AML-193 (cell line): ENCODE data around the gene MIA.
A peak's percentile ranks its signal among the peaks of the same experiment; 100 is the strongest.
"Not testable (repeated sequence)": the region's sequence is repeated elsewhere in the genome, so short reads cannot be mapped to it uniquely, and the experiment has no call there.

Experiments used
- DNase-seq, 2 experiments: peaks; one replicate each; lab custom pipeline; 2025; lab: John Stamatoyannopoulos, UW

MIA gene

DNA sequence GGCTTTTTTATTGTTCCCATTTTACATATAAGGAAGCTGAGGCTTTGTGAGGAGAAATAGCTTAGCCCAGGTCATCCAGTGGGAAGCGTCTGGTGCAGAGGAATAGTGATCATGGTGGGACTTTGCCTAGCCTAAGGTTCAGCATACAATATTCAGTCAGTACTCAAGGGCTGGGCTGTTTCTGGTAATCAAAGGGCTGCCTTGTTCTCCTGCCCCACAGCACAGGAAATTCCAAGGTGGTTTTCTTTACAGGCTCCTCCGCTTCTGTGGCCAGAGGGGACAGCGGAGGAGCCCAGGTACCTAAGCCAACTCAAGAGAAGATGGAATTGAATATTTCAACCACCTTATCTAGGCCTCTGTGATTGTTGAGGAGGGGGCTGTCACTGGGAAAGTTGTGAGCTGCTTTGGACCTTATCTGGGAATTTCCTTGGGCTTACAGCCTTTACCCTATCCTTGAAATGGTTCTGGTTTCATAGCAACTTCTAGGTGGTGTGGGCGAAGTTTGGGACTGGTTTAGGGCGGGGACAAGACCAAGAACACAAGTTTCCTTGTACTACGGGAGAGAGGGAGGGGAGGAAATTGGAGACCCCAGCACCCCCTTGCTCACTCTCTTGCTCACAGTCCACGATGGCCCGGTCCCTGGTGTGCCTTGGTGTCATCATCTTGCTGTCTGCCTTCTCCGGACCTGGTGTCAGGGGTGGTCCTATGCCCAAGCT is at the start of gene MIA:
Gene MIA, plus strand, starts transcription at position 606 of the 716 bp plus-strand sequence. Its CDS starts 22 bp downstream, at position 628.
- no peak for DNase-seq

DNA sequence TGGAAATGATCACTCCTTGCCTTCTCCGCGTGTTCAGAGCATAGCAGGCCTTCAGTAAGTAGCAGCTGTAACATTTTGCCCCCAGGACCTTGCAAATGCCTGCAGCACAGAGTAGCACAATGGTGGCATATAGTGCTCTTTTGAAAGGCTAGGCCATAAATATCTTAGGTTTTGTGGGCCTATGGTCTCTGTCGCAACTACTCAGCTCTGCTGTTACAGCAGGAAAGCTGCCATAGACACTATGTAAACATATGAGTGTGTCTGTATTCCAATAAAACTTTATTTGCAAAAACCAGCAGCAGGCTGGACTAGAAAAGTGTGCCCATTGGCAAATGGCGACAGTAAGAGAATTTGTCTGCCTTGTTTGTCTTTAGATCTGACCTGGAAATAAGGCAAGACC is 49.0 kb upstream of the MIA start:
- no peak for DNase-seq

DNA sequence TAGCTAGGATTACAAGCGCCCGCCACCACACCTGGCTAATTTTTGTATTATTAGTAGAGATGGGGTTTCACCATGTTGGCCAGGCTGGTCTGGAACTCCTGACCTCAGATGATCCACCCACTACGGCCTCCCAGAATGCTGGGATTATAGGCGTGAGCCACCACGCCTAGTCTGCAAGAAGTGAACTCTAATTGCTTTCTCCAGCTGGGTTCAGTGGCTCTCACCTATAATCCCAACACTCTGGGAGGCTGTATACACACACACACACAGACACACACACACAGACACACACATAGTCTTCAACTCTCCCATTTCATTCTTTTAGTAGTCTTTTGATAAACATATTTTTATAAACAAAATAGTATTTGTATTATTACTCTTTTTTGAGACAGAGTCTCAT is 45.3 kb upstream of the MIA start:
- DNase-seq = not testable (repeated sequence)

DNA sequence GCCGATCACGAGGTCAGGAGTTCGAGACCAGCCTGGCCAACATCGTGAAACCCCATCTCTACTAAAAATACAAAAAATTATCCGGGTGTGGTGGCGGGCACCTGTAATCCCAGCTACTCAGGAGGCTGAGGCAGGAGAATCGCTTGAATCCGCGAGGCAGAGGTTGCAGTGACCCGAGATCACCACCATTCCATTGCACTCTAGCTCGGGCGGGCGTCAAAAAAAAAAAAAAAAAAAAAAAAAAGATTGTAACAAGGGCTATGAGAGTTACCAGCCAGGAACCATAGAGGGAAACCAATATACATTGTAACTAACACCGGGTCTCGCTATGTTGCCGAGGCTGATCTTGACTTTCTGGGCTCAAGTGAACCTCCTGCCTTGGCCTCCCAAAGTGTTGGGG is 43.0 kb upstream of the MIA start:
- not testable (repeated sequence) for DNase-seq

DNA sequence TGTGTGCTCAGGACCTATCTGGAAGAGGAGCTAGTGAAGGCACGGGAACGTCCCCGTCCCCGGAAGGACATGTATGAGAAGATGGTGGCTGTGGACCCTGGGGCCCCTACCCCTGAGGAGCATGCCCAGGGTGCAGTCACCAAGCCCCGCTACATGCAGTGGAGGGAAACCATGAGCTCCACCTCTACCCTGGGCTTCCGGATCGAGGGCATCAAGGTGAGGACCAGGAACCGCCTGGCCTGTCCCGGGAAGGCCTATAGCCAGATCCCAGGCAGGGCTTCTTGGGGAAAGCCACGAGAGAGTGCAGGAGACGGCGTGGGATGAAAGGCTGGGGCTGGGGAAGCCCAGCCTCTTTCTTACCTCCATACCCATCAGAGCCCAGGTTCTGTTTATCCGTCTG is 42.2 kb upstream of the MIA start:
- DNase-seq = no peak

DNA sequence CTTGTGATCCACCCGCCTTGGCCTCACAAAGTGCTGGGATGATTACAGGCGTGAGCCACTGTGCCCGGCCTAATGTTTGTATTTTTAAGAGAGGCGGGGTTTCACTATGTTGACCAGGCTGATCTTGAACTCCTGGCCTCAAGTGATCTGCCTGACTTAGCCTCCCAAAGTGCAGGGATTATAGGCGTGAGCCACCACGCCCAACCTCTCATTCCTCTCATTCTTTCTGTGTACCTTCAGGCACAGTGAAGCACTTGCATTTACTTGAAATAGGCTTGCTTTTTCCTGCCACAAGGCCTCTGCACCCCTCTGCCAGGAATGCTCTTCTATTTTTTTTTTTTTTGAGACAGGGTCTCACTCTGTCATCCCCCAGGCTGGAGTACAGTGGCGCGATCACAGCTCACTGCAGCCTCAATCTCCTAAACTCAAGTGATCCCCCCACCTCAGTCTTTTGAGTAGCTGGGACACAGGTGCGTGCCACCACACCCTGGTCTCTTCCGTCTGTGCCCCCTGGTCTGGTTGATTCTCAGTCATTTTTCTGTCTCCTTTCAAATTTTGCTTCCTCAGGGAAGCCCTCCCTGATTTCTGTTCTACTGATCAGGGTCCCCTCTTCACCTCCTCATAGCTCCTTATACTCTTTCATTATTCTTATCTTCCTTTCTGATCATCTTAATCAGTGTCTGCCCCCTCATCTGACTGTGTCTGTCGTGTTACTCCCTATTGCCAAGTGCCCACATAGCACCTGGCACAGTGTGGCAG is 40.1 kb upstream of the MIA start:
- DNase-seq = no peak

DNA sequence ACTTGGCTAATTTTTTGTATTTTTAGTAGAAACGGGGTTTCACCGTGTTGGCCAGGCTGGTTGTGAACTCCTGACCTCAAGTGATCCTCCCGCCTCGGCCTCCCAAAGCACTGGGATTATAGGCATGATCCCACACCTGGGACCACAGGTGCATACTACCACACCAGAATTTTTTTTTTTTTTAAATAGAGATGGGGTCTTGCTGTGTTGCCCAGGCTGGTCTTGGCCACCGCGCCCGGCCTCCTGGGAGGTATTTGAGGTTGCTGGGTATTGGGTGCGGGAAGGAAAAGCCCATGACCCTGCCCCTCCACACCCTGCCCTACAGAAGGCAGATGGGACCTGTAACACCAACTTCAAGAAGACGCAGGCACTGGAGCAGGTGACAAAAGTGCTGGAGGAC is 38.7 kb upstream of the MIA start:
- DNase-seq = no peak

DNA sequence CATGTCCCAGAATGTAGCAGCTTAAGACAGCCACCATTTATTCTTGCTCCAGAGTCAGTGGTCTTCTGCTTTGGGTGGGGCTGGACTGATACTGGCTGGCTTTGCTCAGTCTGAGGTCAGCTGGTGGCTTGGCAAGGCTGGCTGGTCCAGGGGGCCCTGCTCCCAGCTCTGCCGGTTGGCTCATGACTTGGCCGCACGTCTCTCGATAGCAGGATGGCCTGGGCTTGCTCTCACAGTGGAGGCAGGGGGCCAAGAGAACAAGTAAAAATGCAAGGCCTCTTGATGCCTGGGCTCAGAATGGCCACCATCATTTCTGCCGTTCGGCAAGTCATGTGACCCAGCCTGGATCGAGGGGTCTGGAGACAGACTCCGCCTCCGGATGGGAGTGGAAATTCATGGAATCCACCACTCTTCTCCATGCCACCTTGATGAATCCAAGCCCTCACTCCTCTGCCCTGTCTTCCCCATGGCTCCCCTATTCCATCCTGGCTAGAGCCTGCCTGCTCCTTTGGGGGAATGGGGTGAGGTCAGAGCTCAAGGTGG is 38.1 kb upstream of the MIA start:
- no peak for DNase-seq

DNA sequence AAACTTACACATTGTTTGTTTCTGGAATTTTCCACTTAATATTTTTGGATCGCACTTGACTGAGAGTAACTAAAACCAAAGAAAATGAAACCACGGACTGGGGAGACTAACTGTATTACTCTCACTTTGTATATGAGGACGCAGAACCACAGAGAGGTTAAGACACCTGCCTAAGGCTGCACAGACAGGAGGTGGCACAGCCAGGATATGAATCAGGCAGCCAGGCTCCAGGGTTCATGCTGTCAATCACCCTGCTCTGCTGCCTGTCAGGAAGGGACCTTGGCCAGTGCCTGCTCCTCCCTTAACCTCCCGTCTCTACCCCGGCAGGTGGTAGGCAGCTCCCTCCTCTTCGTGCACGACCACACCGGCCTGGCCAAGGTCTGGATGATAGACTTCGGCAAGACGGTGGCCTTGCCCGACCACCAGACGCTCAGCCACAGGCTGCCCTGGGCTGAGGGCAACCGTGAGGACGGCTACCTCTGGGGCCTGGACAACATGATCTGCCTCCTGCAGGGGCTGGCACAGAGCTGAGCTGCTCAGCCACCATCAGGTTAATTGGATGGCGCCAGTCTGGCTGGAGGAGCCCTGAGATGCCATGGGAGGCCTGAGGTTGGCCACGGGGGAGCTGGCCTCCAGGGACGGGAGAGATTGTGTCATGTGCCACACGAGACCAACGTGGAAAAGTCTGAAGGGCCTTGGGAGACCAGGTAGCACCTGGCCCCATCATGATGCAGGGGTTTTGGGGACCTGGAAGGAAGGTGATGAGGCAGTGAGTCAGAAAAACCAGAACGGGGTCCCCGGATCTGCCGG is 36.1 kb upstream of the MIA start:
- no peak for DNase-seq

DNA sequence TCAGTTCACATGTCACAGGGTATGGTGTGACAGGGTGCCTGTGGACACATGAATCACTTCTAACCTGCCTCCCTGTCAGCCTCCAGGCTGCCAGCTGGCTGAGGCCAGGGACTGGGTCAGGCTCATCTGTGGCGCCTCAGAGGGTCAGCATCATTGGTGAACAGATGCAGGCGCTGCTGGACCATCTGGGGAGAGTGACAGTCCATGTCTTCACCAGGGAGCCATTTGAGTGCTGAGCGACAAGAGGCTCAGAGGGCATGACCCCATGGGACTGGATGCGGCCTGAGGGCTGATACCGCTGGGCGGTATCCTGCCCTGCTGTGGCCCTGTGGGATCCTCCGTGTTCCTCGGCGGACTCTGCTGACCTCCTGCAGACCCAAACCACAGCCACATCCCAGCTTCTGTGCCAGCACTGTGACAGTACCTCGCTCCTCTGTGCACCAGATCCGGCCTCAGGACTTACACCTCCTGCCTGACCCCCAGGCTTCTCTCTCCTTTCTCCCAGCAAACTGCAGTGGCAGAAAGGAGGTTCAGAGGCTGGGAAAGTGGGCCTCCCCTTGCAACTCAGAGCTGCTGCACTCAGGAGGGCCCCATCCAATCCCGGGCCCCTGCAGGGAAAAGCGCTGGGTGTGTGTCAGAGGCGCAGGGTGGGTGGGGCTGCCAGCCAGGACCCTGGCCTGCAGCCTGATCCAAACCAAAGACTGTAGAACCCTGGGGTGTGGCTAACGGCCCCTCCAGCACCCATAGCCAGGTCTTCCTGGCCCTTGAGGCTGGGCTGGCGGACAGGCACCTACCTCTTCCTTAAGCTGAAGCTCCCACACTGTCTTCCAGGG is 35.2 kb upstream of the MIA start:
- no peak for DNase-seq

DNA sequence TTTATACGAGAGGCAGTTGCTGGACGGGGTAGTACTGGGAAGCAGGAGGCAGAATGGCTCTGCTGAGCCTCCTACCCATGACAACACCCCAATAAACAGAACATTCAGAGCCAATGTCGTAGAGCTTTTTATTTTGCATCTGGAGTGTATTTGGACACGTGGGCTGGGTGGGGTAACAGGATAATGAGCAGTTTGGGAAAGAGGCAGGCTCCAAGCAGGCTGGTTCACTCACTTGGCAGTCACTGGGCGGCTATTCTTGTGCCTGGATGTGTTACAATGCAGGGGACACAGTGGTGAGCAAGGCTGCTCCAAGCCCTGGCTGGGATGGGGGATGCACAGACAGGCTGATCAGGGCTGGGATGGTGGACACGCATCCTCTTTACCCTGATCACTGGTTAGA is 34.6 kb upstream of the MIA start:
- no peak for DNase-seq

DNA sequence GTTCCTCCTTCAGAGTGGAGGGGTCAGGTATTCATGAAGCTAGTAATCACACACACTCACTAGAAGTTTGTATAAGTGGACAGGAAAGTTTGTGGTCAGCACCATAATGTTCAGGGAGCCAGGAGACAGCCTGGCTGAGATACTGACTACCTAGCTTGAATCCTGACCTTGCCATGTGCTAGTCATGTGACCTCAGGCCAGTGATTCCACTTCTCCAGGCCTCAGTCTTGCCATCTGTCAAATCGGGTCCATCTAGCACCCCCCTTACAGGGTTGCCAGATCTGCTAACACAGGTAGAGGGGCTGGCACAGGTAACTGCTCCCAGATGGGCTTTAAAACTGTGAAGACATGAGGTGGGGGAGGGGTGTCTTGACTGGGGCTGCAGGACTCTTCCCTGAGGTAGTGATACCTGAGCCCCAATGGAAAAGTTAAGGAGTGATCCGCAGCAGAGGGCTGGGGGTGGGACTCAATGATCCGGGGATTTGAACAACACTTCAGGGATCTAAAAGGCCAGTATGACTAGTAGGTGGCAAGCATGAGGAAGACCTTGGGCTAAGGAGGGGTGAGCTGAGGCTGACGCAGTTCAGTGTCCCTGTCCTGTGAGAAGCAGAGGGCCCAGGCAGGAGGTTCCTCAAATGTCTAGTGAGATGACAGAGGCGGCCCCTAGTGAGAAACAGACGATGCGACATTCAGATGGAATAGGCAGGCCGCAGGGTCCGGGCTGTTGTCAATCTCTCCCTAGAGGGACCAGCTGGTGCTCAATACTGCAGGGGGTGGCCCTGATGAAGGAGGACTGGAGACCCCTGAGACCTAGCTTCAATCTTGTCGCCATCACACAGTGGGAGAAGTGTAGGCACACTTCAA is 33.6 kb upstream of the MIA start:
- no peak for DNase-seq

DNA sequence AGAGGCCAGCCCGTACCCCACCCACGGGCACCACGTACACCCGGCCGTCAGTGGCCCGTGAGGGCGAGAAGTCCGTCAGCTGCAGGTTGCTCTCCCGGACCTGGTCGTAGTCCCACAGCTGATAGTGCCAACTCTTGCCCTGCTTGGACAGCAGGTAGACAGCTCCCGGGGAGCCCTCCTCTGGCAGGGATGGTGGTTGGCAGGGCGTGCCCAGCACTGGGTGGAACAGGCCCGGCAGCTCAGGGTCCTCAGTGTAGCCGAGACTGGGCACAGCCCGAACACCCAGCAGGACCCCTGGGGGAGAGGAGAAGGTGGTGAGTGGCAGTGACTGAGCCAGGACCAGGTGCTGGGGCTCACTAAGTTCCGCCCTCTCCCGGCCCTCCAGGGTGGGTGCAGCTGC is 32.8 kb upstream of the MIA start:
- no peak for DNase-seq

DNA sequence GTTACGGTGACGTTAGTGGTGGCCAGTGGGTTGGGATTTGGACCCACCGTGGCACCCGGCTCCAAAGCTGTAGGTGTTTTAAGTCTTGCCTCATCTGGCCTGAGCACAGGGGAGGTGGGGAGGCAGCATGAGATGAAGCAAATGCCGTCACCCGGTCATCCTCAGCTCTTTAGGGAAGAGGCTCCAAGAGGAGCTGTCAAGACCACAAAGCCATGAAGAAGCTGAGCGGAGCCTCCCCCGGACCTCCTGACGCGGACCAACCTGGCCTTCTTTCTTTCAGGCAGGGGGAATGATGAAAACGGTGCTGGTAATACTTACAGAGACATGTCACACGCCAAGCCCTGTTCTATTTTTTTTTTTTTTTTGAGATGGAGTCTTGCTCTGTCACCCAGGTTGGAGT is 32.4 kb upstream of the MIA start:
- DNase-seq = no peak

DNA sequence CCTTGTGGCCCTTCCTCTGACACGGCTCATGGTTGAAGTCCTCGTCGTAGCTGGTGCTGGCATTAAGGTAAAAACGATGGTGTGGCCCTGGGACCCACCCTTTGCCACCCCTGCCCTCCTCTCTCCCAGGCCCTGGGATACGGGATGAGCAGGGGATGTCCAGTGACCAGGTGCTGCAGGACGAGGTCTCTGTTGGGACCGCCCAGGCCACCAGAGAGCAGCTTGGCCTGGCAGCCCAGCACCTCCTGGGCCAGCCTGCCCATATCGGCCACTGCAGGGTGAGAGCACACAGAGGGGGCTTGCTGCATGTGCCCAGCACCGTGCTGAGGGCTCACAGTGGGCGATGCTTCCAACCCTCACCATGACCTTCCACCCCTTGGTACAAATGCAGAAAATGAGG is 31.4 kb upstream of the MIA start:
- DNase-seq = no peak

DNA sequence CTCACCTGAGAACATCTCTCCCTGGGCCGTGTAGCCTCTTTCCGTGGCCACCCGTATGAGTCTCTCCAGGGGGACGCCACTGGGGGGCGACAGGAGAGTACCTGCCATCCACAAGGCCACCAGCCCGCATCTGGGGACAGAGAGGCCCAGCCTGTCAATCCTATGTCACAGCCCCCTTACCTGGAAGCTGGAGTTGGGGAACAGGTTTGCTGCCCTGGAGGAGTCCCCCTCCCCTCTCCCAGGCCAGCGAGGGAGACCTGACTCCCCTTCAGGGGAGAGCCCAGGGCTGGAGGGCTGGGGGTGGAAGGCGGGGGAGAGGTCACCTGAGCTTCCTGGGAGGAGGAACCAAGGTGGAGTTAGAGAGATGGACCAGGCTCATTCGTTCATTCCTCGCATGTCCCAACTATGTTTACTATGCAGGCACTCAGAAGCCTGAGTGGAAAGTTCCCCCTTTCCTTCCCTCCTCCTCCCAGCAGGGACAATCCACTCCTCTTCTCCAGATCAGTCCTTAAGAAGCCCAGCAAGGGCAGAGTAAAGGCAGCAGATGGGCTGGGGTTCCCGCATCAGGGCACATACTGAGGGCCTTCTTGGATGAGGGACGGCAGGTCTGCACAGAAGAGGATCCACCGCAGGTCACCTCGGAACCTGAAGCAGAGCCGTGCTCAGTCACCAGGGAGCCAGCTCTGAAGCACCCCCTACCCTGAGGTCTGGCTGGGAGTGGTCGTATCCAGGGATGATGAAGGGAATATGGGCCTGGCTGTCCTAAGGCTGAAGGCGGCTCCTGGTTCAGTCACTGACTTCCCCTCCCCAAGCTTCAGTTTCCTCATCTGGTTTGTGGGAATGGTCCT is 30.5 kb upstream of the MIA start:
- no peak for DNase-seq

DNA sequence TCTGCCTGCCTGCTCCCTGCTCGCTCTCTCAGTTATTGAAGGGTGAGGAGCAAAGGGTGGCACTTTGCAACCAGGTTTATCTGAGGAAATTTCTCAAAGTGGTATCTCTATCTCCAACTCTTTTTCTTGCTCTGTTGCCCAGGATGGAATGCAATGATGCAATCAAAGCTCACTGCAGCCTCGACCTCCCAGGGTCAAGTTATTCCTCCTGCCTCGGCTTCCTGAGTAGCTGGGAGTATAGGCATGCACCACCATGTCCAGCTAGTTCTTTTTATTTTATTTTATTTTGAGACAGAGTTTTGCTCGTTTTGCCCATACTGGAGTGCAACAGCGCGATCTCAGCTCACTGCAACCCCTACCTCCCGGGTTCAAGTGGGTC is 29.9 kb upstream of the MIA start:
- no peak for DNase-seq

DNA sequence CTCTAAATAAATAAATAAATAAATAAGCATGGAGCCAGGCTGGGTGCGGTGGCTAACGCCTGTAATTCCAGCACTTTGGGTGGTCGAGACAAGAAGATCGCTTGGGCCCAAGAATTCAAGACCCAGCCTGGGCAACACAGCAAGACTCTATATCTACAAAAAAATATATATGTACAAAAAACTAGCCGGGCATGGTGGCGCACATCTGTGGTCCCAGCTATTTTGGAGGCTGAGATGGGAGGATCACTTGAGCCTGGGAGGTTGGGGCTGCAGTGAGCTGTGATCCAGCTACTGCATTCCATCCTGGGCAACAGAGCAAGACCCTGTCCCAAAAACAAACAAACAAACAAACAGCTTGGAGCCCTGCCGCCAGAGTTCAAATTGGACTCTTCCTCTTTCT is 27.8 kb upstream of the MIA start:
- DNase-seq = no peak

DNA sequence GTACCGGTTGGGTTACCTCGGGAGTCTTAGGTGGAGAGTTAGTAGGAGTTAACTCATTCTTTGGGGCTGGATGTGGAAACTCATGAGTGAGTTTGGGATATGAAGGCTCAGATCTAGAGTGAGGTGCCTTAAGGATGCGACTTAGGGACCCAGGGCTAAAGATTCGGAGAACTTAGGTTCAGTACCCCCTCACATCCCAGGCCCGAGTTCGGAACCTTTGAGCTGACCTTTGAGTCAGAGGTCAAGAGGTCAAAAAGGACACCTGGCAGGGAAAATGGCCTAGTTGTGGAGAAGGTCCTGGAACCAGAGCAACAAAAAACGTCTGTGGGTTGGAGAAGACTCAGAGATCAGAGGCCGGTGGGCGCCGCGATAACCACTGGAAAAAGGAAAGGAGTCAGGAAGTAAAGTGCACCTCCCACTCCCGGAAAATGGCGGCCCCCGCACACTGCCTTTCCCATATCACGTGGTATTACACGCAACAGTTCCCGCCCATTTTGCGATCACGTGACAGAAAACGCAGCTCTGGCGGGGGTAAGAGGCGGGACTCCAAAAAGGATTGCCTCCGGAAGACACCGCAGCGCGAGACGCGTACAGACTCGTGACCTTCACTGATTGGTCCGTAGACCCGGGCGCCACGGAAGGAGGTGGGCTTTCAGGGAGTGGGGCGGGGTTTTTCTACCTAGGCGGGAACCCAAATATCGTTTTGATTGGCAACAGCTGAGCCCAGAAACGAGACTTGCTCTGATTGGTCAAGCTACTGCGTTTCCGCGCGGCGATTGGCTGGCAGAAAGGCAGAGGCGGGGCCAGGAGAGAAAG is 25.1 kb upstream of the MIA start, which contains the start of gene ACTMAP:
Gene ACTMAP, minus strand, starts transcription at position 420 of the 816 bp plus-strand sequence. CDS start 674 bp downstream, outside the sequence.
- DNase-seq = peak; percentile 97 to 99
